ENCODE measurements around the gene NFYC. TPM values are rescaled to one million over a fixed set of nuclear protein-coding genes. Genes with fewer than 3 reads are reported as not detected.

NFYC gene
- polyA plus RNA-seq, 1 of the 3 experiments (the other 2 are of a cell fraction), result 72.4 TPM

DNA sequence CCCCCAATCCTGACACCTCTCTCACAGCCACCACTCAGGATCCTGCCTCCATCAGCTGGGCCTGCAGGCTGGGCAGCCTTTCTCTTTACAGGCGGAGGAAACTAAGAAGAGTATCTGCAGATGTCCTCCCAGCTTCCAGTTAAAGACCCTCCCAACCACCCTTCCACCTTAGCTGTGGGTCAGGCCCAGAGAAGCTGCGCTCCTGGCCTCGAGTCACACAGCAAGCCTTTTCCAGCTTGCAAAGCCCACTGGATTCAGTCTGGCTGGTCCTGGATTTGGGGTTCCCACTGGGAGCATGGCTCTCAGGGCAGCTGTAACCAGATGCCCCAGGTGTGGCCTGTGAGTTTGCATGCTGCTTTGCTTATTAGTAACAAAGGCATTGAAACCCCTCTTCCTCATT, 111.9 kb downstream of the NFYC start:
- POLR2A ChIA-PET, result no interaction called here
- H3K4me1 ChIP-seq (ENCODE audit: control insufficient read depth in 1 of 2, insufficient read depth in 2 of 2, low read depth in 1 of 2, low read length in 1 of 2), result peaks cover 0 to 25% of the 10 kb centered on the region in 2 experiments; a peak in 1 of 4 replicates
- no peak overlapping the region for H3K27ac ChIP-seq (ENCODE audit: low read depth in 2 of 2, low read length in 1 of 2)
- TF ChIP-seq JUND (IDR thresholded peaks at IDR 0.05) (no peak), TCF12 (IDR thresholded peaks at IDR 0.05) (no peak), GATA2 (CRISPR knock-in tag; IDR thresholded peaks at IDR 0.05) (no peak), ELF1 (IDR thresholded peaks at IDR 0.05) (no peak), NRF1 (IDR thresholded peaks at IDR 0.05; ENCODE audit: low read depth, low read length) (no peak), EP300 (IDR thresholded peaks at IDR 0.05; ENCODE audit: borderline replicate concordance in 1 of 2, low read depth in 1 of 2, low read length in 1 of 2) (no peak), MEF2A (IDR thresholded peaks at IDR 0.05; ENCODE audit: borderline replicate concordance, low read depth) (no peak), EZH2phosphoT487 (IDR thresholded peaks at IDR 0.05; ENCODE audit: borderline replicate concordance, low read depth) (no peak), SIN3A (IDR thresholded peaks at IDR 0.05; ENCODE audit: borderline replicate concordance, low read depth, low read length) (no peak), RXRA (IDR thresholded peaks at IDR 0.05; ENCODE audit: borderline replicate concordance, low read depth) (no peak), RAD21 (IDR thresholded peaks at IDR 0.05; ENCODE audit: low read length) (no peak), FOXJ3 (CRISPR knock-in tag; IDR thresholded peaks at IDR 0.05) (no peak)
- TF ChIP-seq, protein P1, sequence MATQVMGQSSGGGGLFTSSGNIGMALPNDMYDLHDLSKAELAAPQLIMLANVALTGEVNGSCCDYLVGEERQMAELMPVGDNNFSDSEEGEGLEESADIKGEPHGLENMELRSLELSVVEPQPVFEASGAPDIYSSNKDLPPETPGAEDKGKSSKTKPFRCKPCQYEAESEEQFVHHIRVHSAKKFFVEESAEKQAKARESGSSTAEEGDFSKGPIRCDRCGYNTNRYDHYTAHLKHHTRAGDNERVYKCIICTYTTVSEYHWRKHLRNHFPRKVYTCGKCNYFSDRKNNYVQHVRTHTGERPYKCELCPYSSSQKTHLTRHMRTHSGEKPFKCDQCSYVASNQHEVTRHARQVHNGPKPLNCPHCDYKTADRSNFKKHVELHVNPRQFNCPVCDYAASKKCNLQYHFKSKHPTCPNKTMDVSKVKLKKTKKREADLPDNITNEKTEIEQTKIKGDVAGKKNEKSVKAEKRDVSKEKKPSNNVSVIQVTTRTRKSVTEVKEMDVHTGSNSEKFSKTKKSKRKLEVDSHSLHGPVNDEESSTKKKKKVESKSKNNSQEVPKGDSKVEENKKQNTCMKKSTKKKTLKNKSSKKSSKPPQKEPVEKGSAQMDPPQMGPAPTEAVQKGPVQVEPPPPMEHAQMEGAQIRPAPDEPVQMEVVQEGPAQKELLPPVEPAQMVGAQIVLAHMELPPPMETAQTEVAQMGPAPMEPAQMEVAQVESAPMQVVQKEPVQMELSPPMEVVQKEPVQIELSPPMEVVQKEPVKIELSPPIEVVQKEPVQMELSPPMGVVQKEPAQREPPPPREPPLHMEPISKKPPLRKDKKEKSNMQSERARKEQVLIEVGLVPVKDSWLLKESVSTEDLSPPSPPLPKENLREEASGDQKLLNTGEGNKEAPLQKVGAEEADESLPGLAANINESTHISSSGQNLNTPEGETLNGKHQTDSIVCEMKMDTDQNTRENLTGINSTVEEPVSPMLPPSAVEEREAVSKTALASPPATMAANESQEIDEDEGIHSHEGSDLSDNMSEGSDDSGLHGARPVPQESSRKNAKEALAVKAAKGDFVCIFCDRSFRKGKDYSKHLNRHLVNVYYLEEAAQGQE (IDR thresholded peaks at IDR 0.05; ENCODE audit: low read depth, low read length), result no peak
- TF ChIP-seq, protein P2, sequence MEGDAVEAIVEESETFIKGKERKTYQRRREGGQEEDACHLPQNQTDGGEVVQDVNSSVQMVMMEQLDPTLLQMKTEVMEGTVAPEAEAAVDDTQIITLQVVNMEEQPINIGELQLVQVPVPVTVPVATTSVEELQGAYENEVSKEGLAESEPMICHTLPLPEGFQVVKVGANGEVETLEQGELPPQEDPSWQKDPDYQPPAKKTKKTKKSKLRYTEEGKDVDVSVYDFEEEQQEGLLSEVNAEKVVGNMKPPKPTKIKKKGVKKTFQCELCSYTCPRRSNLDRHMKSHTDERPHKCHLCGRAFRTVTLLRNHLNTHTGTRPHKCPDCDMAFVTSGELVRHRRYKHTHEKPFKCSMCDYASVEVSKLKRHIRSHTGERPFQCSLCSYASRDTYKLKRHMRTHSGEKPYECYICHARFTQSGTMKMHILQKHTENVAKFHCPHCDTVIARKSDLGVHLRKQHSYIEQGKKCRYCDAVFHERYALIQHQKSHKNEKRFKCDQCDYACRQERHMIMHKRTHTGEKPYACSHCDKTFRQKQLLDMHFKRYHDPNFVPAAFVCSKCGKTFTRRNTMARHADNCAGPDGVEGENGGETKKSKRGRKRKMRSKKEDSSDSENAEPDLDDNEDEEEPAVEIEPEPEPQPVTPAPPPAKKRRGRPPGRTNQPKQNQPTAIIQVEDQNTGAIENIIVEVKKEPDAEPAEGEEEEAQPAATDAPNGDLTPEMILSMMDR (IDR thresholded peaks at IDR 0.05), result no peak
- TF ChIP-seq, protein P3, sequence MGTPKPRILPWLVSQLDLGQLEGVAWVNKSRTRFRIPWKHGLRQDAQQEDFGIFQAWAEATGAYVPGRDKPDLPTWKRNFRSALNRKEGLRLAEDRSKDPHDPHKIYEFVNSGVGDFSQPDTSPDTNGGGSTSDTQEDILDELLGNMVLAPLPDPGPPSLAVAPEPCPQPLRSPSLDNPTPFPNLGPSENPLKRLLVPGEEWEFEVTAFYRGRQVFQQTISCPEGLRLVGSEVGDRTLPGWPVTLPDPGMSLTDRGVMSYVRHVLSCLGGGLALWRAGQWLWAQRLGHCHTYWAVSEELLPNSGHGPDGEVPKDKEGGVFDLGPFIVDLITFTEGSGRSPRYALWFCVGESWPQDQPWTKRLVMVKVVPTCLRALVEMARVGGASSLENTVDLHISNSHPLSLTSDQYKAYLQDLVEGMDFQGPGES (IDR thresholded peaks at IDR 0.05; ENCODE audit: low read depth, low read length), result no peak
- TF ChIP-seq, protein P4, sequence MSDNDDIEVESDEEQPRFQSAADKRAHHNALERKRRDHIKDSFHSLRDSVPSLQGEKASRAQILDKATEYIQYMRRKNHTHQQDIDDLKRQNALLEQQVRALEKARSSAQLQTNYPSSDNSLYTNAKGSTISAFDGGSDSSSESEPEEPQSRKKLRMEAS (IDR thresholded peaks at IDR 0.05; ENCODE audit: low read depth), result no peak
- TF ChIP-seq, protein P5, sequence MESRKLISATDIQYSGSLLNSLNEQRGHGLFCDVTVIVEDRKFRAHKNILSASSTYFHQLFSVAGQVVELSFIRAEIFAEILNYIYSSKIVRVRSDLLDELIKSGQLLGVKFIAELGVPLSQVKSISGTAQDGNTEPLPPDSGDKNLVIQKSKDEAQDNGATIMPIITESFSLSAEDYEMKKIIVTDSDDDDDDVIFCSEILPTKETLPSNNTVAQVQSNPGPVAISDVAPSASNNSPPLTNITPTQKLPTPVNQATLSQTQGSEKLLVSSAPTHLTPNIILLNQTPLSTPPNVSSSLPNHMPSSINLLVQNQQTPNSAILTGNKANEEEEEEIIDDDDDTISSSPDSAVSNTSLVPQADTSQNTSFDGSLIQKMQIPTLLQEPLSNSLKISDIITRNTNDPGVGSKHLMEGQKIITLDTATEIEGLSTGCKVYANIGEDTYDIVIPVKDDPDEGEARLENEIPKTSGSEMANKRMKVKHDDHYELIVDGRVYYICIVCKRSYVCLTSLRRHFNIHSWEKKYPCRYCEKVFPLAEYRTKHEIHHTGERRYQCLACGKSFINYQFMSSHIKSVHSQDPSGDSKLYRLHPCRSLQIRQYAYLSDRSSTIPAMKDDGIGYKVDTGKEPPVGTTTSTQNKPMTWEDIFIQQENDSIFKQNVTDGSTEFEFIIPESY (IDR thresholded peaks at IDR 0.05; ENCODE audit: borderline replicate concordance, low read depth), result no peak
- TF ChIP-seq, protein P6, sequence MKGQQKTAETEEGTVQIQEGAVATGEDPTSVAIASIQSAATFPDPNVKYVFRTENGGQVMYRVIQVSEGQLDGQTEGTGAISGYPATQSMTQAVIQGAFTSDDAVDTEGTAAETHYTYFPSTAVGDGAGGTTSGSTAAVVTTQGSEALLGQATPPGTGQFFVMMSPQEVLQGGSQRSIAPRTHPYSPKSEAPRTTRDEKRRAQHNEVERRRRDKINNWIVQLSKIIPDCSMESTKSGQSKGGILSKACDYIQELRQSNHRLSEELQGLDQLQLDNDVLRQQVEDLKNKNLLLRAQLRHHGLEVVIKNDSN (IDR thresholded peaks at IDR 0.05; ENCODE audit: borderline replicate concordance, low read depth), result no peak
- H3K9ac ChIP-seq, result no peak overlapping the region
- DNase-seq, result no peak
- no peaks in the 10 kb centered on the region for H3K79me2 ChIP-seq (ENCODE audit: insufficient read depth)
- no peaks in the 10 kb centered on the region for H3K9me2 ChIP-seq
- 100% methylated on average over 1 of the region's 3 CpGs for WGBS (ENCODE audit: low lambda C conversion rate)
- no peaks in the 10 kb centered on the region for H4K20me1 ChIP-seq (ENCODE audit: insufficient read depth)
- H3K4me2 ChIP-seq, result no peak overlapping the region
- H3K9me3 ChIP-seq, result no peaks in the 10 kb centered on the region
- CTCF ChIA-PET, result interaction anchor here (1.3 to 1.6 kb wide), 2 partner anchors 29 to 43 kb away, joined by 4 to 7 read pairs; no protein-coding TSS in a partner anchor
- H2AFZ ChIP-seq (ENCODE audit: low read depth), result no peak overlapping the region
- peaks cover 3% of the 10 kb centered on the region for H3F3A ChIP-seq (replicated peaks; ENCODE audit: insufficient read depth)
- no peaks in the 10 kb centered on the region for H3K27me3 ChIP-seq (ENCODE audit: insufficient read depth)
- no peak overlapping the region for H3K4me3 ChIP-seq (ENCODE audit: low read depth in 2 of 2, low read length in 1 of 2)
- no peaks in the 10 kb centered on the region for H3K36me3 ChIP-seq (replicated peaks in 1 of 2; ENCODE audit: control insufficient read depth in 1 of 2, insufficient read depth in 2 of 2, low read length in 1 of 2)

Measured in SK-N-SH (cell line).